ENCODE data around the gene SET. TPM values are rescaled to one million over a fixed set of nuclear protein-coding genes. Genes with fewer than 3 reads are reported as not detected.

The SET gene
- total and polyA plus RNA-seq, 2 experiments from 2014 or later: 949 to 1,261 TPM

DNA sequence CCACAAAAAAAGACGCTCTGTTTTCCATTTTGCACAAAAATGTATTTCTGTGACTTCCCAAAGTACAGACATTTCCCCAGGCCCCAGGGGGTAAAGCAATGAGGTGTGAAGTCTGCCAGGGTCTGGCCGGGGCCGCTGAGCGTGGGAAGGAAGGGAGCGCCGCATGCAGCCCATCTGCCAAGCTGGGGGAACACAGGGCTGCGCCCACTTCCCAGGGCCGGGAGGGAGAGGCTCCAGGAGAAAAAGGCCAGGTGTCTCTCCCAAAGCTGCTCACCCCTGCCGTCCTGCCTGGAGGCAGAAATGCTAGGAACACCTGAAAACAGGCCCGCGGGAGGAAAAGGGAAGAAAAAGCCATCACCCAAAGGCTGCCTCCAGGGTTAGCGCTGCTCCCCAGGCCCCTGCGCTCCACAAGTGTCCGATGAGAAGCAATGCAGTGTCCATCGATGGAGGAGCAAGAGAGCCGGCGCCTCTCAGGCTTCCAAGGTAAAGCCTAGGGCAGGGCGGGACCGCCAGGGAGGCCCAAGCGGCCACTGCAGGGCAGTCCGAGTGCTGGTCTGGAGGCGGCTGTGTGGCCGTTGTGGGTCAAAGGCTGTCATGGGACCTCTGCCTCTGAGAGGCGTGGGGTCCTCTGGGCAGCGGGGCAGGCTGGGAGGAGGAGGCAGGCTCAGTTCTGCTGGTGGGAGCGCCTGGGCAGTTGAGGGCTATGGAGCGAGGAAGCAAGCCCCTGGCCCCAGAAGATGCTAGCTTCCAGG, 40.9 kb downstream of the SET start:
- H3K36me3 Mint-ChIP-seq (ENCODE audit: low read depth): 0 out of 3 replicates have a peak, but pooled peaks cover 6% of the 10 kb centered on the region
- Histone ChIP-seq H4K20me1 (replicated peaks; ENCODE audit: insufficient read depth) (no peaks in the 10 kb centered on the region), H3K4me2 (no peak overlapping the region), H3K4me1 (ENCODE audit: insufficient read depth) (no peaks in the 10 kb centered on the region), H3K79me2 (replicated peaks; ENCODE audit: insufficient read depth) (no peaks in the 10 kb centered on the region), H2AFZ (no peak overlapping the region), H3F3A (replicated peaks; ENCODE audit: low read depth) (peaks cover 4% of the 10 kb centered on the region; the same call in 1 of the 2 replicates), H3K4me3 (no peak overlapping the region), H3K27me3 (ENCODE audit: insufficient read depth) (no peaks in the 10 kb centered on the region), H3K9me2 (ENCODE audit: insufficient read depth) (no peaks in the 10 kb centered on the region), H3K36me3 (ENCODE audit: insufficient read depth) (no peaks in the 10 kb centered on the region), H3K27ac (ENCODE audit: low read depth) (no peak overlapping the region)
- peaks cover 14% of the 10 kb centered on the region for H3K4me1 Mint-ChIP-seq
- H3K27ac Mint-ChIP-seq: peak overlapping the region; percentile 52; the same call in 1 of the 2 replicates
- DNase-seq (ENCODE audit: low spot score) (no peak), ATAC-seq (no peak)
- TF ChIP-seq, protein P1, sequence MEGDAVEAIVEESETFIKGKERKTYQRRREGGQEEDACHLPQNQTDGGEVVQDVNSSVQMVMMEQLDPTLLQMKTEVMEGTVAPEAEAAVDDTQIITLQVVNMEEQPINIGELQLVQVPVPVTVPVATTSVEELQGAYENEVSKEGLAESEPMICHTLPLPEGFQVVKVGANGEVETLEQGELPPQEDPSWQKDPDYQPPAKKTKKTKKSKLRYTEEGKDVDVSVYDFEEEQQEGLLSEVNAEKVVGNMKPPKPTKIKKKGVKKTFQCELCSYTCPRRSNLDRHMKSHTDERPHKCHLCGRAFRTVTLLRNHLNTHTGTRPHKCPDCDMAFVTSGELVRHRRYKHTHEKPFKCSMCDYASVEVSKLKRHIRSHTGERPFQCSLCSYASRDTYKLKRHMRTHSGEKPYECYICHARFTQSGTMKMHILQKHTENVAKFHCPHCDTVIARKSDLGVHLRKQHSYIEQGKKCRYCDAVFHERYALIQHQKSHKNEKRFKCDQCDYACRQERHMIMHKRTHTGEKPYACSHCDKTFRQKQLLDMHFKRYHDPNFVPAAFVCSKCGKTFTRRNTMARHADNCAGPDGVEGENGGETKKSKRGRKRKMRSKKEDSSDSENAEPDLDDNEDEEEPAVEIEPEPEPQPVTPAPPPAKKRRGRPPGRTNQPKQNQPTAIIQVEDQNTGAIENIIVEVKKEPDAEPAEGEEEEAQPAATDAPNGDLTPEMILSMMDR (conservative IDR thresholded peaks at IDR 0.05; ENCODE audit: low read depth in 2 of 2): no peak
- H3K9me3 Mint-ChIP-seq: no peaks in the 10 kb centered on the region
- no peak overlapping the region for H3K4me3 Mint-ChIP-seq
- peaks cover 14% of the 10 kb centered on the region for H3K27me3 Mint-ChIP-seq (ENCODE audit: insufficient read depth, low read depth, poor library complexity)

DNA sequence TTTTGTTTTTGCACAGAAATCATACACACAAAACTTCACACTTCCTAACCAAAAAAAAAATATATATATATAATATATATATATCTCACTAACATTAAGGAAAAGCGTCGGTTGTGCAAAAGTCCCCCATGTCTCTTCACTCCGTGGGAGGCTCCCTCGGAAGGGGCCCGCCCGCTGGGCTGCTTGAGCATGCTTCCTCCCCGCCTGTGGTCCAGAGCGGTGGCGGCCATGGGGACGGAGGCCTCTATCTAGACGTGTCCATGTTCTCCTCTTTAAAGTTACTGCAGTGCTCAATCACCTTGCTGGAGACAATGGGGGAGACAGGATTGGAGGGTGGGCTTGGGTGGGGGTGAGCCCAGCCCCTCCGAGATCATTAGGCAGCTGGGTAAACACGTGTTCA, 42.1 kb downstream of the SET start:
- Histone ChIP-seq H3K36me3 (ENCODE audit: insufficient read depth) (no peaks in the 10 kb centered on the region), H3K79me2 (replicated peaks; ENCODE audit: insufficient read depth) (no peaks in the 10 kb centered on the region), H4K20me1 (replicated peaks; ENCODE audit: insufficient read depth) (no peaks in the 10 kb centered on the region), H3F3A (replicated peaks; ENCODE audit: low read depth) (peaks cover 4% of the 10 kb centered on the region; the same call in 1 of the 2 replicates), H3K4me2 (no peak overlapping the region), H3K4me3 (no peak overlapping the region), H3K27me3 (ENCODE audit: insufficient read depth) (no peaks in the 10 kb centered on the region), H3K27ac (ENCODE audit: low read depth) (no peak overlapping the region), H3K4me1 (ENCODE audit: insufficient read depth) (no peaks in the 10 kb centered on the region), H3K9me2 (ENCODE audit: insufficient read depth) (no peaks in the 10 kb centered on the region), H2AFZ (no peak overlapping the region)
- H3K27ac Mint-ChIP-seq: no peak overlapping the region
- H3K9me3 Mint-ChIP-seq: no peaks in the 10 kb centered on the region
- H3K36me3 Mint-ChIP-seq (ENCODE audit: low read depth): peaks cover 6% of the 10 kb centered on the region; the same call in 1 of the 3 replicates
- DNase-seq (ENCODE audit: low spot score) (no peak), ATAC-seq (no peak)
- H3K4me1 Mint-ChIP-seq: peaks cover 11% of the 10 kb centered on the region; the same call in 2 of the 3 replicates
- TF ChIP-seq EZH2phosphoT487 (IDR thresholded peaks at IDR 0.05; ENCODE audit: unreplicated experiment): no peak
- TF ChIP-seq, protein P2, sequence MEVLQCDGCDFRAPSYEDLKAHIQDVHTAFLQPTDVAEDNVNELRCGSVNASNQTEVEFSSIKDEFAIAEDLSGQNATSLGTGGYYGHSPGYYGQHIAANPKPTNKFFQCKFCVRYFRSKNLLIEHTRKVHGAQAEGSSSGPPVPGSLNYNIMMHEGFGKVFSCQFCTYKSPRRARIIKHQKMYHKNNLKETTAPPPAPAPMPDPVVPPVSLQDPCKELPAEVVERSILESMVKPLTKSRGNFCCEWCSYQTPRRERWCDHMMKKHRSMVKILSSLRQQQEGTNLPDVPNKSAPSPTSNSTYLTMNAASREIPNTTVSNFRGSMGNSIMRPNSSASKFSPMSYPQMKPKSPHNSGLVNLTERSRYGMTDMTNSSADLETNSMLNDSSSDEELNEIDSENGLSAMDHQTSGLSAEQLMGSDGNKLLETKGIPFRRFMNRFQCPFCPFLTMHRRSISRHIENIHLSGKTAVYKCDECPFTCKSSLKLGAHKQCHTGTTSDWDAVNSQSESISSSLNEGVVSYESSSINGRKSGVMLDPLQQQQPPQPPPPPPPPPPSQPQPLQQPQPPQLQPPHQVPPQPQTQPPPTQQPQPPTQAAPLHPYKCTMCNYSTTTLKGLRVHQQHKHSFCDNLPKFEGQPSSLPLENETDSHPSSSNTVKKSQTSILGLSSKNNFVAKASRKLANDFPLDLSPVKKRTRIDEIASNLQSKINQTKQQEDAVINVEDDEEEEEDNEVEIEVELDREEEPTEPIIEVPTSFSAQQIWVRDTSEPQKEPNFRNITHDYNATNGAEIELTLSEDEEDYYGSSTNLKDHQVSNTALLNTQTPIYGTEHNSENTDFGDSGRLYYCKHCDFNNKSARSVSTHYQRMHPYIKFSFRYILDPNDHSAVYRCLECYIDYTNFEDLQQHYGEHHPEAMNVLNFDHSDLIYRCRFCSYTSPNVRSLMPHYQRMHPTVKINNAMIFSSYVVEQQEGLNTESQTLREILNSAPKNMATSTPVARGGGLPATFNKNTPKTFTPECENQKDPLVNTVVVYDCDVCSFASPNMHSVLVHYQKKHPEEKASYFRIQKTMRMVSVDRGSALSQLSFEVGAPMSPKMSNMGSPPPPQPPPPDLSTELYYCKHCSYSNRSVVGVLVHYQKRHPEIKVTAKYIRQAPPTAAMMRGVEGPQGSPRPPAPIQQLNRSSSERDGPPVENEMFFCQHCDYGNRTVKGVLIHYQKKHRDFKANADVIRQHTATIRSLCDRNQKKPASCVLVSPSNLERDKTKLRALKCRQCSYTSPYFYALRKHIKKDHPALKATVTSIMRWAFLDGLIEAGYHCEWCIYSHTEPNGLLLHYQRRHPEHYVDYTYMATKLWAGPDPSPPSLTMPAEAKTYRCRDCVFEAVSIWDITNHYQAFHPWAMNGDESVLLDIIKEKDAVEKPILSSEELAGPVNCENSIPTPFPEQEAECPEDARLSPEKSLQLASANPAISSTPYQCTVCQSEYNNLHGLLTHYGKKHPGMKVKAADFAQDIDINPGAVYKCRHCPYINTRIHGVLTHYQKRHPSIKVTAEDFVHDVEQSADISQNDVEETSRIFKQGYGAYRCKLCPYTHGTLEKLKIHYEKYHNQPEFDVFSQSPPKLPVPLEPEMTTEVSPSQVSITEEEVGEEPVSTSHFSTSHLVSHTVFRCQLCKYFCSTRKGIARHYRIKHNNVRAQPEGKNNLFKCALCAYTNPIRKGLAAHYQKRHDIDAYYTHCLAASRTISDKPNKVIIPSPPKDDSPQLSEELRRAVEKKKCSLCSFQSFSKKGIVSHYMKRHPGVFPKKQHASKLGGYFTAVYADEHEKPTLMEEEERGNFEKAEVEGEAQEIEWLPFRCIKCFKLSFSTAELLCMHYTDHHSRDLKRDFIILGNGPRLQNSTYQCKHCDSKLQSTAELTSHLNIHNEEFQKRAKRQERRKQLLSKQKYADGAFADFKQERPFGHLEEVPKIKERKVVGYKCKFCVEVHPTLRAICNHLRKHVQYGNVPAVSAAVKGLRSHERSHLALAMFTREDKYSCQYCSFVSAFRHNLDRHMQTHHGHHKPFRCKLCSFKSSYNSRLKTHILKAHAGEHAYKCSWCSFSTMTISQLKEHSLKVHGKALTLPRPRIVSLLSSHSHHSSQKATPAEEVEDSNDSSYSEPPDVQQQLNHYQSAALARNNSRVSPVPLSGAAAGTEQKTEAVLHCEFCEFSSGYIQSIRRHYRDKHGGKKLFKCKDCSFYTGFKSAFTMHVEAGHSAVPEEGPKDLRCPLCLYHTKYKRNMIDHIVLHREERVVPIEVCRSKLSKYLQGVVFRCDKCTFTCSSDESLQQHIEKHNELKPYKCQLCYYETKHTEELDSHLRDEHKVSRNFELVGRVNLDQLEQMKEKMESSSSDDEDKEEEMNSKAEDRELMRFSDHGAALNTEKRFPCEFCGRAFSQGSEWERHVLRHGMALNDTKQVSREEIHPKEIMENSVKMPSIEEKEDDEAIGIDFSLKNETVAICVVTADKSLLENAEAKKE (CRISPR knock-in tag; IDR thresholded peaks at IDR 0.05): no peak
- peaks cover 13% of the 10 kb centered on the region for H3K27me3 Mint-ChIP-seq (ENCODE audit: insufficient read depth, low read depth, poor library complexity)
- no peak overlapping the region for H3K4me3 Mint-ChIP-seq

Data from GM23338 (cell line).